C4-2B (cell line): ENCODE results near the gene ANXA2.

Source experiments
- CTCF ChIP-seq: fragments of 450-650 bp; conservative IDR thresholded peaks from 2 replicates; pipeline ENCODE4 v1.5.1; 2017; ENCODE audit warnings: mild to moderate bottlenecking
- ZFX ChIP-seq: fragments of 450-650 bp; IDR thresholded peaks from 2 replicates; pipeline ENCODE4 v1.6.1; 2017

- TF ChIP-seq CTCF (peak; percentile 90), ZFX (no peak)
Measured at GRCh38 chr15:60328852-60329443, 68.8 kb downstream of the ANXA2 start.
